Esophagus squamous epithelium (tissue), 5 donors: ENCODE results near the gene GRID2. TPM values are rescaled to one million over a fixed set of nuclear protein-coding genes. Genes with fewer than 3 reads are reported as not detected.

Source experiments
- DNase-seq: peaks from one replicate; lab custom pipeline; 2025; lab: John Stamatoyannopoulos, UW
- H3K27ac ChIP-seq, 4 donors: fragments of 200-600 bp; sonication (generic); one replicate each; pipeline ENCODE4 v1.5.1; 2016 to 2019; ENCODE audit warnings: mild to moderate bottlenecking in 1 of 4
- H3K27me3 ChIP-seq, 4 donors: fragments of 200-600 bp; sonication (generic); 1 replicate in 3 of 4; 2 replicates in 1 of 4; pipeline versions ENCODE4 v1.5.1 to v1.6.0; 2017 to 2021; ENCODE audit warnings: antibody characterized with exemption in 1 of 4
- H3K36me3 ChIP-seq, 3 donors: fragments of 200-600 bp; sonication (generic); one replicate each; pipeline ENCODE4 v1.5.1; 2016 to 2019
- H3K4me1 ChIP-seq, 3 donors: fragments of 200-600 bp; sonication (generic); one replicate each; pipeline ENCODE4 v1.5.1; 2017 to 2019
- H3K4me3 ChIP-seq, 4 donors: fragments of 200-600 bp; sonication (generic); 1 replicate in 3 of 4; 2 replicates in 1 of 4; pipeline ENCODE4 v1.5.1; 2016 to 2019; ENCODE audit warnings: mild to moderate bottlenecking in 2 of 4, moderate library complexity in 1 of 4
- H3K9me3 ChIP-seq, 3 donors: fragments of 200-600 bp; sonication (generic); one replicate each; pipeline ENCODE4 v1.5.1; 2016 to 2019
- CTCF ChIP-seq, 6 experiments: fragments of 450-650 bp in 4 of 6; fragments of 200-600 bp in 2 of 6; sonication (generic) in 2 of 6; IDR thresholded peaks; one replicate each; pipeline ENCODE4 v1.5.1; 2016 to 2019; ENCODE audit warnings: antibody characterized with exemption in 6 of 6, mild to moderate bottlenecking in 4 of 6, moderate library complexity in 4 of 6
- POLR2A ChIP-seq, 4 donors: fragments of 450-650 bp; IDR thresholded peaks; one replicate each; pipeline ENCODE4 v1.6.1; 2017; ENCODE audit warnings: antibody characterized with exemption in 4 of 4, mild to moderate bottlenecking in 4 of 4, moderate library complexity in 3 of 4
- WGBS, 2 donors: methylation state at CpG; one replicate each; pipeline ENCODE4 v1.1.5; 2018; 5-methylcytosine and 5-hydroxymethylcytosine counted together
- intact Hi-C: fragments of 100-400 bp; cut with DNase I; formaldehyde crosslinking; loops from one replicate; pipeline ENCODE4 v1.15.0; 2022
- total RNA-seq, 4 donors: library from RNA; depleted of rRNA; stranded (reverse); fragments of >200 nt; gene quantifications; one replicate each; pipeline ENCODE4 v1.1.0, GENCODE V29; 2016
- donor health status: DM: yes; HTN: yes; CAD: no.

GRID2 gene
- total RNA-seq, 4 donors from 2014 or later, result not detected

DNA sequence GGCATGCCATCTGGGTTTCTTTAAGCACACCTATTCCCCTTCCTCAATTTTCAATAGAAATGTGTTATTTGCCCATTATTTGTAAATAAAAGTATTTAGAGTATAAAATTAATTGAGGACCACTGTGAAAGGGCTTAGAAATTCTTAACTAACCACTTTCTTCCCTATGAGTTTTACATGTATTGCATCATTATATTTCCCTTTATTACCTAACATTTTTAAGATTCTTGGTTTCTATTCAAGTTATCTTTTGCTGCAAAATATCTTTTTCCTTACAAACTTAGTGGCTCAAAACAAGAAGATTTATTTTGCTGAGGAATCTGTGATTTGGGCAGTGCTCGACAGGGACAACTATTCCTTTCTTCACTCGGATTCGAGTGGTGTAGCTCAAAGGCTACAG is 40.5 kb downstream of the GRID2 start:
- Histone ChIP-seq H3K4me3 (no peak overlapping the region), H3K27ac (no peak overlapping the region), H3K9me3 (no peaks in the 10 kb centered on the region), H3K27me3 (no peaks in the 10 kb centered on the region), H3K36me3 (no peaks in the 10 kb centered on the region), H3K4me1 (no peaks in the 10 kb centered on the region)
- WGBS, 2 donors, result 95 to 100% methylated on average over 2 to 3 of the region's 3 CpGs
- intact Hi-C loops, result no loop called here
- no peak for DNase-seq
- no peak for TF ChIP-seq CTCF (IDR thresholded peaks at IDR 0.05)
- no peak for TF ChIP-seq POLR2A (IDR thresholded peaks at IDR 0.05)

DNA sequence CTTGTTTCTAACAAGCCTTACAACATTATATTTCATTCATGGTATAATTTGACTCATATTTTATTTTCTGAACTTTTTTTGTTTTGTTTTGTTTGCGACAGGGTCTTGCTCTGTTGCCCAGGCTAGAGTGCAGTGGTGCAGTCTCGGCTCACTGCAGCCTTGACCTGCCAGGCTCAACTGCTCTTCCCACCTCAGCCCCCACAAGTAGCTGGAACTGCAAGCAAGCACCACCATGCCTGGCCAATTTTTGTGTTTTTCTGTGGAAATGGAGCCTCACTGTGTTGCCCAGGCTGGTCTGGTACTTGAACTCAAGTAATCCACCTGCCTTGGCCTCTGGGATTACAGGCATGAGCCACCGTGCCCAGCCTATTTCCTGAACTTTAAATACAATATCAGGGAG is 42.5 kb downstream of the GRID2 start:
- DNase-seq, result no peak
- Histone ChIP-seq H3K27ac (no peak overlapping the region), H3K27me3 (no peaks in the 10 kb centered on the region), H3K36me3 (no peaks in the 10 kb centered on the region), H3K4me1 (no peaks in the 10 kb centered on the region), H3K4me3 (no peak overlapping the region), H3K9me3 (no peaks in the 10 kb centered on the region)
- TF ChIP-seq POLR2A (IDR thresholded peaks at IDR 0.05) (no peak), CTCF (IDR thresholded peaks at IDR 0.05) (no peak)
- 70 to 74% methylated on average over 3 of the region's 3 CpGs for whole genome bisulfite sequencing, 2 donors
- intact Hi-C loops, result no loop called here

DNA sequence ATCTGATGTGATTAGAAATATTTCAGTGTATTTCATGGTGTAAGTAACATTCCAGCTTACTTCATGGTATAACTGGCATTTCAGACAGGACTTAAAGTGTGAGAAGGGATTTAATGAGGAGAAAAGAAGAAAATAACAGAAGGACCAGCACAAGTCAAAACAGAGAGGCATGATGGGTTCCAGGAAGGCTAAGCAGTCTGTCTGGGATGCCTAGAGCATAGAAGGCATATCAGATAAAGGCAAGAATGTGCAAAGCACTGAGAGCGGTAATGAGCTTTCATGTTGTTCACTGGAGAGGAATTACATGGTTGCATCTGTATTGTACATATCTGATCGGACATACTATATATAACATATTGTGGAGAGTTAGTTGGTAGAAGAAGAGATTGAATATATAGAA is 54.2 kb downstream of the GRID2 start:
- H3K4me3 ChIP-seq, result no peak overlapping the region
- no peaks in the 10 kb centered on the region for H3K36me3 ChIP-seq
- H3K9me3 ChIP-seq, result no peaks in the 10 kb centered on the region
- no peak for TF ChIP-seq POLR2A (IDR thresholded peaks at IDR 0.05)
- no peak for TF ChIP-seq CTCF (IDR thresholded peaks at IDR 0.05)
- no peaks in the 10 kb centered on the region for H3K4me1 ChIP-seq
- H3K27ac ChIP-seq, result no peak overlapping the region
- intact Hi-C loops, result no loop called here
- no peak for DNase-seq
- 94 to 97% methylated on average over 2 of the region's 2 CpGs for WGBS, 2 donors
- H3K27me3 ChIP-seq, result no peaks in the 10 kb centered on the region

- H3K27me3 ChIP-seq, result no peaks in the 10 kb centered on the region
- H3K9me3 ChIP-seq, result no peaks in the 10 kb centered on the region
- H3K27ac ChIP-seq, result no peak overlapping the region
- WGBS, 2 donors, result 27 to 34% methylated on average over 2 of the region's 2 CpGs
- no peak for TF ChIP-seq POLR2A (IDR thresholded peaks at IDR 0.05)
- no peak for TF ChIP-seq CTCF (IDR thresholded peaks at IDR 0.05)
- H3K36me3 ChIP-seq, result no peaks in the 10 kb centered on the region
- H3K4me1 ChIP-seq, result no peaks in the 10 kb centered on the region
- intact Hi-C loops, result no loop called here
- H3K4me3 ChIP-seq, result no peak overlapping the region
- no peak for DNase-seq
These were observed 55.7 kb downstream of the GRID2 start for GRCh38 chr4:92359491-92359890.

- Histone ChIP-seq H3K27me3 (no peaks in the 10 kb centered on the region), H3K4me3 (no peak overlapping the region), H3K27ac (no peak overlapping the region), H3K36me3 (no peaks in the 10 kb centered on the region), H3K9me3 (no peaks in the 10 kb centered on the region), H3K4me1 (no peaks in the 10 kb centered on the region)
- TF ChIP-seq CTCF (IDR thresholded peaks at IDR 0.05) (no peak), POLR2A (IDR thresholded peaks at IDR 0.05) (no peak)
- intact Hi-C loops, result no loop called here
- DNase-seq, result no peak
These were observed 58.3 kb downstream of the GRID2 start for GRCh38 chr4:92362028-92362427.
